Heart left ventricle (tissue), 16 donors: Measurements from ENCODE around the gene SH3PXD2A. TPM values are rescaled to one million over a fixed set of nuclear protein-coding genes. Genes with fewer than 3 reads are reported as not detected.

Source experiments
- ATAC-seq, 4 donors: fragments of 200-7000 bp; cut with Tn5 transposase; one replicate each; pipeline ENCODE4 v1.9.1; 2020 to 2022; ENCODE audit warnings: moderate library complexity in 4 of 4, mild to moderate bottlenecking in 3 of 4, moderate number of reproducible peaks in 1 of 4
- DNase-seq, 5 donors: peaks; one replicate each; pipeline ENCODE4 v3.0.0-alpha.2; 2020
- H3K27ac ChIP-seq, 12 donors: fragments of 200-600 bp; sonication (generic) in 4 of 12; one replicate each; pipeline versions ENCODE4 v1.5.0 to v1.8.0; 2016 to 2022; ENCODE audit warnings: mild to moderate bottlenecking in 2 of 12
- H3K27me3 ChIP-seq, 9 donors: fragments of 200-600 bp; sonication (generic) in 2 of 9; one replicate each; pipeline versions ENCODE4 v1.5.1 to v1.8.0; 2016 to 2022; ENCODE audit warnings: mild to moderate bottlenecking in 3 of 9
- H3K36me3 ChIP-seq, 9 donors: fragments of 200-600 bp; sonication (generic) in 2 of 9; one replicate each; pipeline versions ENCODE4 v1.5.0 to v1.8.0; 2018 to 2022; ENCODE audit warnings: mild to moderate bottlenecking in 2 of 9
- H3K4me1 ChIP-seq, 12 donors: fragments of 200-600 bp; sonication (generic) in 4 of 12; one replicate each; pipeline versions ENCODE4 v1.5.0 to v1.8.0; 2016 to 2022; ENCODE audit warnings: mild to moderate bottlenecking in 3 of 12
- H3K4me3 ChIP-seq, 12 donors: fragments of 200-600 bp; sonication (generic) in 4 of 12; one replicate each; pipeline versions ENCODE4 v1.5.0 to v1.8.0; 2017 to 2022; ENCODE audit warnings: mild to moderate bottlenecking in 9 of 12, moderate library complexity in 4 of 12
- H3K9me3 ChIP-seq, 12 donors: fragments of 200-600 bp; sonication (generic) in 4 of 12; one replicate each; pipeline versions ENCODE4 v1.5.0 to v1.8.0; 2016 to 2022; ENCODE audit warnings: mild to moderate bottlenecking in 1 of 12
- POLR2A ChIP-seq, 2 donors: fragments of 450-650 bp; IDR thresholded peaks; one replicate each; pipeline ENCODE4 v1.6.1; 2017; ENCODE audit warnings: antibody characterized with exemption in 2 of 2, mild to moderate bottlenecking in 2 of 2, moderate library complexity in 2 of 2
- WGBS, 4 donors: extraction: QIAGEN DNeasy Blood & Tissue Kit in 2 of 4; methylation state at CpG; one replicate each; pipeline versions ENCODE4 v1.1.5 to v1.1.7; 2013 to 2018; 5-methylcytosine and 5-hydroxymethylcytosine counted together
- intact Hi-C, 10 donors: fragments of 100-400 bp; cut with DNase I; formaldehyde crosslinking; loops; one replicate each; pipeline versions ENCODE4 v1.11.1 to v1.14.2; 2022
- polyA plus RNA-seq, 2 donors: library from polyadenylated mRNA; stranded (reverse); fragments of 200-250 nt; gene quantifications; one replicate each; pipeline ENCODE4 v1.2.3, GENCODE V29; 2013
- total RNA-seq, 9 donors: library from RNA; depleted of rRNA in 2 of 9; stranded (reverse); fragments of >200 nt in 2 of 9; fragmentation: NEBNext Ultra II Directional in 3 of 9; extraction: Animal tissue kit (Norgen Biotek cat#: 25700) in 3 of 9; gene quantifications; one replicate each; pipeline versions ENCODE4 v1.1.0 to v1.2.4, GENCODE V29; 2016 to 2023
- TF ChIP-seq, protein P1 (sequence below), 12 donors: fragments of 200-600 bp; sonication (generic) in 4 of 12; IDR thresholded peaks; one replicate each; pipeline versions ENCODE4 v1.5.0 to v1.8.0; 2018 to 2022; ENCODE audit warnings: antibody characterized with exemption in 12 of 12, mild to moderate bottlenecking in 5 of 12
- donor health status: ischemic (EF 13 %, LVEDD 7.1; RV severe dilation, severe dysfunction).
- donor health status: healthy with polysubstance abuse.
- donor health status: DM: no; HTN: yes; CAD: no.
- donor health status: DM: no; HTN: no; CAD: no.
- donor health status: ischemic (EF 25% LVEDD 6.9; RV normal size, moderate dysfunction).
- donor health status: ischemic (EF 25% LVEDD 5.7; RV mildly dilated, moderate dysfunction).
- donor health status: healthy.
- donor health status: DM: yes; HTN: yes; CAD: no.
- donor health status: ischemic (EF 35%, LVEDD 5.7; RV mildly dilated, moderate dysfunction).
- donor health status: nonischemic (EF 11% LVEDD 7.7; RV severe dilation, severe dysfunction).
- donor health status: DM: yes; HTN: yes; CAD: no.
- donor health status: PGD.
- donor health status: ischemic (EF 29% LVEDD 5.4; RV normal size, mild dysfunction).
- donor health status: nonischemic (EF 23%, LVEDD 6.1; RV moderate dilation, normal function).

SH3PXD2A gene
- total and polyA plus RNA-seq, 11 donors = 11.8 to 43.4 (median 31.1) TPM

- Histone ChIP-seq H3K36me3 (peaks cover 0 to 5% (median 0%) of the 10 kb centered on the region in 9 donors), H3K9me3 (peaks cover 0 to 6% (median 0%) of the 10 kb centered on the region in 12 donors), H3K27ac (no peak overlapping the region), H3K27me3 (no peaks in the 10 kb centered on the region), H3K4me1 (peaks cover 0 to 47% (median 27%) of the 10 kb centered on the region in 12 donors), H3K4me3 (no peak overlapping the region)
- intact Hi-C loops = no loop called here
- DNase-seq (no peak), ATAC-seq (no peak)
- TF ChIP-seq, protein P1, sequence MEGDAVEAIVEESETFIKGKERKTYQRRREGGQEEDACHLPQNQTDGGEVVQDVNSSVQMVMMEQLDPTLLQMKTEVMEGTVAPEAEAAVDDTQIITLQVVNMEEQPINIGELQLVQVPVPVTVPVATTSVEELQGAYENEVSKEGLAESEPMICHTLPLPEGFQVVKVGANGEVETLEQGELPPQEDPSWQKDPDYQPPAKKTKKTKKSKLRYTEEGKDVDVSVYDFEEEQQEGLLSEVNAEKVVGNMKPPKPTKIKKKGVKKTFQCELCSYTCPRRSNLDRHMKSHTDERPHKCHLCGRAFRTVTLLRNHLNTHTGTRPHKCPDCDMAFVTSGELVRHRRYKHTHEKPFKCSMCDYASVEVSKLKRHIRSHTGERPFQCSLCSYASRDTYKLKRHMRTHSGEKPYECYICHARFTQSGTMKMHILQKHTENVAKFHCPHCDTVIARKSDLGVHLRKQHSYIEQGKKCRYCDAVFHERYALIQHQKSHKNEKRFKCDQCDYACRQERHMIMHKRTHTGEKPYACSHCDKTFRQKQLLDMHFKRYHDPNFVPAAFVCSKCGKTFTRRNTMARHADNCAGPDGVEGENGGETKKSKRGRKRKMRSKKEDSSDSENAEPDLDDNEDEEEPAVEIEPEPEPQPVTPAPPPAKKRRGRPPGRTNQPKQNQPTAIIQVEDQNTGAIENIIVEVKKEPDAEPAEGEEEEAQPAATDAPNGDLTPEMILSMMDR (IDR thresholded peaks at IDR 0.05) = no peak
- no peak for TF ChIP-seq POLR2A (IDR thresholded peaks at IDR 0.05)
- 81 to 94% (median 91%) methylated on average over 4 of the region's 4 CpGs for WGBS, 4 donors
Observed at GRCh38 chr10:103828107-103828506, 27.3 kb downstream of the SH3PXD2A start.

DNA sequence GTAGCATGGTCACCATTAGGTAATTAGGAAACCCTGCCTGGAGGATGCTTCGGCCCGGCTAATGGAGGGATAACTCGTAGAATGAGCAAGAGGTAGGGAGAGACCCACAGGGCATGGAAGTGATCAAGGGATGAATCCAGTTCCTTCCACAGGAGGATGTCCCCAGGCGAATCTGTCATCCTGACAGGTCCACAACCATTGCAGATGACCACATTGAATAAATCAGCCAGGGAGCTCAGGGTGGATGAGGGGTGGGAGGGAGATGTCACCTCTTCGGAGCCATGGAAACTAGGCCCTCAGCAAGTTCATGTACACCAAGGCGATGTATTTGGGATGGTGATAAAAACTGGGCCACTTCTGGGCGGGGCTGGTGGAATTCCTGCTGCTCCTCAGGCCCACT, 28.5 kb downstream of the SH3PXD2A start:
- intact Hi-C loops = no loop called here
- no peaks in the 10 kb centered on the region for H3K27me3 ChIP-seq

GRCh38 chr10:103824281-103824680, 31.1 kb downstream of the SH3PXD2A start:
- Histone ChIP-seq H3K36me3 (peaks cover 0 to 5% (median 0%) of the 10 kb centered on the region in 9 donors), H3K4me1 (peaks cover 0 to 61% (median 38%) of the 10 kb centered on the region in 12 donors), H3K27me3 (no peaks in the 10 kb centered on the region), H3K4me3 (no peak overlapping the region), H3K9me3 (no peaks in the 10 kb centered on the region), H3K27ac (peak overlapping the region in 1 of 12 donors; percentile 4)
- 65 to 76% (median 67%) methylated on average over 6 of the region's 6 CpGs for WGBS, 4 donors
- no peak for ATAC-seq
- DNase-seq = no peak
- TF ChIP-seq POLR2A (IDR thresholded peaks at IDR 0.05) = no peak
- TF ChIP-seq, protein P1 (IDR thresholded peaks at IDR 0.05) = no peak
- intact Hi-C loops = loop anchor here in 1 of 10 donors (5.0 kb wide), 1 partner anchor 47 kb away; no protein-coding TSS in a partner anchor

More for the DNA sequence above, 28.5 kb downstream of the SH3PXD2A start:
- no peaks in the 10 kb centered on the region for H3K9me3 ChIP-seq
- peaks cover 0 to 52% (median 27%) of the 10 kb centered on the region in 12 donors for H3K4me1 ChIP-seq
- ATAC-seq (no peak), DNase-seq (no peak)
- H3K27ac ChIP-seq = no peak overlapping the region
- peaks cover 0 to 5% (median 0%) of the 10 kb centered on the region in 9 donors for H3K36me3 ChIP-seq
- TF ChIP-seq, protein P1 (IDR thresholded peaks at IDR 0.05) = no peak
- no peak for TF ChIP-seq POLR2A (IDR thresholded peaks at IDR 0.05)
- no peak overlapping the region for H3K4me3 ChIP-seq
- WGBS, 4 donors = 96 to 98% (median 97%) methylated on average over 7 of the region's 7 CpGs

- no peak for TF ChIP-seq POLR2A (IDR thresholded peaks at IDR 0.05)
- TF ChIP-seq, protein P1 (IDR thresholded peaks at IDR 0.05) = no peak
- 55 to 70% (median 66%) methylated on average over 9 of the region's 9 CpGs for WGBS, 4 donors
- Histone ChIP-seq H3K27ac (peak overlapping the region in 1 of 12 donors; percentile 4), H3K36me3 (peaks cover 0 to 2% (median 0%) of the 10 kb centered on the region in 9 donors), H3K4me1 (peaks cover 0 to 64% (median 39%) of the 10 kb centered on the region in 12 donors), H3K27me3 (no peaks in the 10 kb centered on the region), H3K9me3 (no peaks in the 10 kb centered on the region), H3K4me3 (no peak overlapping the region)
- ATAC-seq = peak in 1 of 4 donors; percentile 6
- DNase-seq = peak in 1 of 5 donors; percentile 60
- intact Hi-C loops = loop anchor here in 1 of 10 donors (5.0 kb wide), 1 partner anchor 46 kb away; no protein-coding TSS in a partner anchor
Observed at GRCh38 chr10:103823706-103824272, 31.6 kb downstream of the SH3PXD2A start.
